Tibial nerve (tissue), 4 donors: Measurements from ENCODE around the gene GLT8D2. TPM values are rescaled to one million over a fixed set of nuclear protein-coding genes. Genes with fewer than 3 reads are reported as not detected.
A peak's percentile ranks its signal among the peaks of the same experiment; 100 is the strongest.

Experiments
- DNase-seq, 2 donors: peaks; one replicate each; pipeline ENCODE4 v3.0.0-alpha.2; 2019; ENCODE audit warnings: low spot score in 2 of 2
- H3K27ac ChIP-seq, 4 donors: fragments of 200-600 bp; sonication (generic) in 3 of 4; one replicate each; pipeline ENCODE4 v1.5.1; 2017 to 2019; ENCODE audit warnings: mild to moderate bottlenecking in 1 of 4
- H3K27me3 ChIP-seq, 2 donors: fragments of 200-600 bp; sonication (generic) in 1 of 2; one replicate each; pipeline versions ENCODE4 v1.5.1 to v1.6.0; 2017 to 2019
- H3K36me3 ChIP-seq, 3 donors: fragments of 200-600 bp; sonication (generic); one replicate each; pipeline ENCODE4 v1.5.1; 2018 to 2019
- H3K4me1 ChIP-seq, 4 donors: fragments of 200-600 bp; sonication (generic) in 3 of 4; one replicate each; pipeline ENCODE4 v1.5.1; 2017 to 2019
- H3K4me3 ChIP-seq, 4 donors: fragments of 200-600 bp; sonication (generic) in 3 of 4; one replicate each; pipeline ENCODE4 v1.5.1; 2017 to 2019; ENCODE audit warnings: mild to moderate bottlenecking in 1 of 4, moderate library complexity in 1 of 4
- H3K9me3 ChIP-seq, 4 donors: fragments of 200-600 bp; sonication (generic) in 3 of 4; one replicate each; pipeline ENCODE4 v1.5.1; 2017 to 2019
- CTCF ChIP-seq, 5 experiments: fragments of 200-600 bp in 3 of 5; fragments of 450-650 bp in 2 of 5; sonication (generic) in 3 of 5; IDR thresholded peaks; one replicate each; pipeline ENCODE4 v1.5.1; 2016 to 2019; ENCODE audit warnings: antibody characterized with exemption in 5 of 5, mild to moderate bottlenecking in 3 of 5, moderate library complexity in 2 of 5
- EP300 ChIP-seq, 2 donors: sonication (generic); formaldehyde crosslinking; IDR thresholded peaks; one replicate each; pipeline ENCODE4 v1.6.1; 2017; ENCODE audit warnings: antibody characterized with exemption in 2 of 2, mild to moderate bottlenecking in 1 of 2
- POLR2A ChIP-seq, 2 donors: fragments of 450-650 bp; IDR thresholded peaks; one replicate each; pipeline ENCODE4 v1.6.1; 2017; ENCODE audit warnings: antibody characterized with exemption in 2 of 2, mild to moderate bottlenecking in 2 of 2, moderate library complexity in 2 of 2
- WGBS, 2 donors: methylation state at CpG; one replicate each; pipeline ENCODE4 v1.1.5; 2018; 5-methylcytosine and 5-hydroxymethylcytosine counted together
- total RNA-seq, 4 donors: library from RNA; depleted of rRNA; stranded (reverse); fragments of >200 nt; gene quantifications; one replicate each; pipeline ENCODE4 v1.1.0, GENCODE V29; 2016

The GLT8D2 gene
- total RNA-seq, 4 donors from 2014 or later: 19.8 to 32.9 (median 26.4) TPM

GRCh38 chr12:104059963-104060362, 10.0 kb upstream of the GLT8D2 start:
- Histone ChIP-seq H3K27me3 (no peaks in the 10 kb centered on the region), H3K9me3 (no peaks in the 10 kb centered on the region), H3K36me3 (no peaks in the 10 kb centered on the region), H3K4me3 (no peak overlapping the region), H3K4me1 (peaks cover 0 to 11% (median 0%) of the 10 kb centered on the region in 4 donors), H3K27ac (no peak overlapping the region)
- 38 to 48% methylated on average over 2 of the region's 2 CpGs for WGBS, 2 donors
- DNase-seq: no peak
- TF ChIP-seq CTCF (IDR thresholded peaks at IDR 0.05) (no peak), POLR2A (IDR thresholded peaks at IDR 0.05) (no peak), EP300 (IDR thresholded peaks at IDR 0.05) (no peak)

- Histone ChIP-seq H3K27ac (no peak overlapping the region), H3K9me3 (no peaks in the 10 kb centered on the region), H3K4me1 (peaks cover 0 to 11% (median 0%) of the 10 kb centered on the region in 4 donors), H3K36me3 (no peaks in the 10 kb centered on the region), H3K4me3 (no peak overlapping the region), H3K27me3 (no peaks in the 10 kb centered on the region)
- TF ChIP-seq POLR2A (IDR thresholded peaks at IDR 0.05) (no peak), CTCF (IDR thresholded peaks at IDR 0.05) (no peak), EP300 (IDR thresholded peaks at IDR 0.05) (no peak)
- DNase-seq: no peak
- 87 to 91% methylated on average over 4 of the region's 4 CpGs for WGBS, 2 donors
Observed at GRCh38 chr12:104058802-104059201, 8.8 kb upstream of the GLT8D2 start.

GRCh38 chr12:104057771-104058197, 7.8 kb upstream of the GLT8D2 start:
- H3K27ac ChIP-seq: no peak overlapping the region
- TF ChIP-seq POLR2A (IDR thresholded peaks at IDR 0.05) (no peak), CTCF (IDR thresholded peaks at IDR 0.05) (peak in 4 of 5 experiments; percentile 14 to 56 (median 35))
- H3K27me3 ChIP-seq: no peaks in the 10 kb centered on the region
- H3K36me3 ChIP-seq: no peaks in the 10 kb centered on the region
- peaks cover 0 to 3% (median 0%) of the 10 kb centered on the region in 4 donors for H3K4me1 ChIP-seq
- no peaks in the 10 kb centered on the region for H3K9me3 ChIP-seq
- 0 to 6% methylated on average over 1 of the region's 1 CpG for WGBS, 2 donors
- no peak overlapping the region for H3K4me3 ChIP-seq
- DNase-seq: no peak

GRCh38 chr12:104056419-104056972, 6.5 kb upstream of the GLT8D2 start:
- H3K27me3 ChIP-seq: no peaks in the 10 kb centered on the region
- 61 to 69% methylated on average over 4 of the region's 4 CpGs for WGBS, 2 donors
- H3K9me3 ChIP-seq: no peaks in the 10 kb centered on the region
- no peak for DNase-seq
- H3K4me3 ChIP-seq: no peak overlapping the region
- no peaks in the 10 kb centered on the region for H3K36me3 ChIP-seq
- peaks cover 0 to 3% (median 0%) of the 10 kb centered on the region in 4 donors for H3K4me1 ChIP-seq
- no peak for TF ChIP-seq EP300 (IDR thresholded peaks at IDR 0.05)
- TF ChIP-seq POLR2A (IDR thresholded peaks at IDR 0.05): no peak
- no peak for TF ChIP-seq CTCF (IDR thresholded peaks at IDR 0.05)
- H3K27ac ChIP-seq: no peak overlapping the region

- TF ChIP-seq EP300 (IDR thresholded peaks at IDR 0.05) (no peak), POLR2A (IDR thresholded peaks at IDR 0.05) (no peak), CTCF (IDR thresholded peaks at IDR 0.05) (no peak)
- Histone ChIP-seq H3K36me3 (no peaks in the 10 kb centered on the region), H3K27ac (no peak overlapping the region), H3K4me3 (no peak overlapping the region), H3K9me3 (no peaks in the 10 kb centered on the region), H3K4me1 (peaks cover 0 to 3% (median 0%) of the 10 kb centered on the region in 4 donors), H3K27me3 (no peaks in the 10 kb centered on the region)
- DNase-seq: no peak
- WGBS, 2 donors: 30 to 32% methylated on average over 5 of the region's 5 CpGs
Observed at GRCh38 chr12:104055686-104056388, 5.8 kb upstream of the GLT8D2 start.
